HG03378 (cell line): ENCODE data around the gene CDK5R1.
"Not testable (repeated sequence)": the region's sequence is repeated elsewhere in the genome, so short reads cannot be mapped to it uniquely, and the experiment has no call there.

Experiments used
- ATAC-seq: cut with Tn5 transposase; IDR thresholded peaks from one replicate; pipeline ENCODE4 v1.9.1; 2021; ENCODE audit warnings: mild to moderate bottlenecking, moderate library complexity; ENCODE audit not compliant: unreplicated experiment

Gene CDK5R1

GRCh38 chr17:32486701-32487472 is at the start of gene CDK5R1:
Gene CDK5R1, plus strand, starts transcription at chr17:32486993. Its CDS starts 628 bp downstream, at chr17:32487621.
- ATAC-seq: no peak

GRCh38 chr17:32440722-32441121 is 46.1 kb upstream of the CDK5R1 start:
- no peak for ATAC-seq

GRCh38 chr17:32441886-32442285 is 44.9 kb upstream of the CDK5R1 start:
- no peak for ATAC-seq

GRCh38 chr17:32443827-32444300 is 42.9 kb upstream of the CDK5R1 start:
- no peak for ATAC-seq

- peak; percentile 75 for ATAC-seq
Measured at GRCh38 chr17:32444301-32445073, 42.3 kb upstream of the CDK5R1 start, which contains the start of gene PSMD11. Gene PSMD11, plus strand, starts transcription at chr17:32444510. Its CDS starts 14 bp downstream, at chr17:32444524.

GRCh38 chr17:32445074-32445415 is 41.7 kb upstream of the CDK5R1 start:
- peak; percentile 21 for ATAC-seq

GRCh38 chr17:32445497-32445896 is 41.3 kb upstream of the CDK5R1 start:
- no peak for ATAC-seq

GRCh38 chr17:32445971-32446370 is 40.8 kb upstream of the CDK5R1 start:
- no peak for ATAC-seq

- ATAC-seq: no peak
Measured at GRCh38 chr17:32446949-32447348, 39.8 kb upstream of the CDK5R1 start.

GRCh38 chr17:32449963-32450362 is 36.8 kb upstream of the CDK5R1 start:
- ATAC-seq: no peak

GRCh38 chr17:32450379-32450778 is 36.4 kb upstream of the CDK5R1 start:
- not testable (repeated sequence) for ATAC-seq

GRCh38 chr17:32451879-32452278 is 34.9 kb upstream of the CDK5R1 start:
- no peak for ATAC-seq

- ATAC-seq: no peak
Measured at GRCh38 chr17:32452281-32452680, 34.5 kb upstream of the CDK5R1 start.

- ATAC-seq: no peak
Measured at GRCh38 chr17:32453370-32453769, 33.4 kb upstream of the CDK5R1 start.

GRCh38 chr17:32458371-32458770 is 28.4 kb upstream of the CDK5R1 start:
- ATAC-seq: no peak

- no peak for ATAC-seq
Measured at GRCh38 chr17:32460054-32460453, 26.7 kb upstream of the CDK5R1 start.

GRCh38 chr17:32461498-32461852 is 25.3 kb upstream of the CDK5R1 start:
- ATAC-seq: no peak

GRCh38 chr17:32461853-32462617 is 24.8 kb upstream of the CDK5R1 start:
- no peak for ATAC-seq

- no peak for ATAC-seq
Measured at GRCh38 chr17:32463304-32463703, 23.5 kb upstream of the CDK5R1 start.

- ATAC-seq: no peak
Measured at GRCh38 chr17:32464374-32464773, 22.4 kb upstream of the CDK5R1 start.

- ATAC-seq: no peak
Measured at GRCh38 chr17:32467949-32468348, 18.8 kb upstream of the CDK5R1 start.
